ENCODE measurements around the gene PHACTR3. TPM values are rescaled to one million over a fixed set of nuclear protein-coding genes. Genes with fewer than 3 reads are reported as not detected.

PHACTR3 gene
- total and polyA plus RNA-seq, 10 donors: 1.4 to 15.0 (median 8.6) TPM

- intact Hi-C loops (cut with DNase I; ENCODE audit: low total_unique reads): no loop called here
- Histone ChIP-seq H3K36me3 (no peaks in the 10 kb centered on the region), H3K27me3 (replicated peaks in 1 of 7) (peaks cover 0 to 26% (median 0%) of the 10 kb centered on the region in 7 donors), H3K4me1 (no peaks in the 10 kb centered on the region), H3K9me3 (no peaks in the 10 kb centered on the region), H3K4me3 (no peak overlapping the region), H3K27ac (no peak overlapping the region)
- DNase-seq: no peak
- 20 to 84% (median 77%) methylated on average over 1 to 4 of the region's 4 CpGs; no CpG with 5 or more reads in 1 of the 5 donors for WGBS, 5 donors
- TF ChIP-seq POLR2A (IDR thresholded peaks at IDR 0.05): no peak
Measured at GRCh38 chr20:59775687-59776055, 171.3 kb downstream of the PHACTR3 start.

DNA sequence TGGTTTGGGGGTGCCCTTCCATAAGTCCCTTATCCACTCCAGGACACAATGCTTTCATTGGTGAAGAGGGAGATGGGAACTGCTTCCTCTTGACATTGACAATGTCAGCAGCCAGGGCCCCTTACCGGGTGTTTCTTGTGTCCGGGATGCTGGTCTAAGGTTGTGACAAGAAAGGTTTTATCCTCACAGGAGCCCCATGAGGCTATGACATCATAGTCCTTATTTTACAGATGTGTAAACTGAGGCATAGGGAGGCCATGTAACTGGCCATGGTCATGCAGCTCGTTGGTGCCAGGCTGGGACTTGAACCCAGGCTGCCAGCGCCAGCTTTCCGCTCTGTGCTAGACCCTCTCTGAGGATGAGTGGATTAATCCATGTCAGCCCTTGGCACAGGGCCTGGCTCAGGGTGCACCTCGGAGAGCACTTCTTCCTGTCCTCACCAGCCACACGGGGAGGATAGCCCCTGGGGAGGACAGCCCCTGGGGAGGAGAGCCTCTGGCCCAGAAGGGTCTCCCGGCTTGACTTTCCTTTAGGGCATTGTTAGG is 171.8 kb downstream of the PHACTR3 start:
- intact Hi-C loops (cut with DNase I; ENCODE audit: low total_unique reads): no loop called here
- 47 to 65% (median 57%) methylated on average over 5 to 8 of the region's 8 CpGs for WGBS, 5 donors
- Histone ChIP-seq H3K9me3 (no peaks in the 10 kb centered on the region), H3K27me3 (replicated peaks in 1 of 7) (peaks cover 0 to 24% (median 0%) of the 10 kb centered on the region in 7 donors), H3K27ac (no peak overlapping the region), H3K36me3 (no peaks in the 10 kb centered on the region), H3K4me1 (no peaks in the 10 kb centered on the region), H3K4me3 (no peak overlapping the region)
- DNase-seq: no peak
- TF ChIP-seq POLR2AphosphoS5 (IDR thresholded peaks at IDR 0.05): no peak
- TF ChIP-seq CTCF (IDR thresholded peaks at IDR 0.05 in 8 of 11, conservative IDR thresholded peaks at IDR 0.05 in 3 of 11): no peak
- TF ChIP-seq POLR2A (IDR thresholded peaks at IDR 0.05): no peak

DNA sequence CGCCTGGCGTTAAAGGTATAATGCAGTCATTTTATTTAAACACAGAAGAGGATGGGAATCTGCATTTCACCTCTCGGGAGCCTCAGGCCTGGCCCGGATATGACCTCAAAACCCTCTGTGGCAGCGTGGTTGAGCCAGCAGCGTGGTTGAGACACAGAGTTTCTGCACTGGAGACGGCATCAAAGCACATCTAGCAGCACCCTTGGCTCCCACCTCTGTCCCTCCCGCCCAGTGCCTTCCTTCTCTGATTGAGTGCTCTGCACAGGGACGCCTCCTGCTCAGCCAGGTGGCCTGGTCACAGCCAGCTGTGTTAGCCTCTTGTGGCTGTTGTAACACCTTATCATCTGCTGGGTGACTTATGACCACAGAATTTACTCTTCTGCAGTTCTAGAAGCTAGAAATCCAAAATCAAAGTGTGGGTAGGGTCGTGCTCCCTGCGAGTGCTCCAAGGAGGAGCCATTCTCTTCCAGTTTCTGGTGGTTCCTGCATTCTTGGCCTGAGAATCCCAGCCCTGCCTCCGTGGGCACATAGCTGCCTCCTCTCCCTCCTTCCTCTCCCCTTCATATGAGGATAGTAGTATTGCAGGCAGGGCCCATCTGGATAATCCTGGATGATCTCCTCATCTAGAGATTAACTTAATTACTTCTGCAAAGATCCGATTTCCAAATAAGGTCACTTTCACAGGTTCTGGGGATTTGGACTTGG is 172.4 kb downstream of the PHACTR3 start:
- no peak for DNase-seq
- intact Hi-C loops (cut with DNase I; ENCODE audit: low total_unique reads): no loop called here
- no peaks in the 10 kb centered on the region for H3K9me3 ChIP-seq
- TF ChIP-seq POLR2AphosphoS5 (IDR thresholded peaks at IDR 0.05): no peak
- no peak for TF ChIP-seq CTCF (IDR thresholded peaks at IDR 0.05 in 8 of 11, conservative IDR thresholded peaks at IDR 0.05 in 3 of 11)
- no peak for TF ChIP-seq POLR2A (IDR thresholded peaks at IDR 0.05)
- no peak overlapping the region for H3K27ac ChIP-seq
- no peak overlapping the region for H3K4me3 ChIP-seq
- WGBS, 5 donors: 72 to 78% (median 75%) methylated on average over 12 to 13 of the region's 13 CpGs
- peaks cover 0 to 21% (median 0%) of the 10 kb centered on the region in 7 donors for H3K27me3 ChIP-seq (replicated peaks in 1 of 7)
- no peaks in the 10 kb centered on the region for H3K4me1 ChIP-seq
- no peaks in the 10 kb centered on the region for H3K36me3 ChIP-seq

- TF ChIP-seq POLR2A (IDR thresholded peaks at IDR 0.05) (no peak), CTCF (IDR thresholded peaks at IDR 0.05 in 8 of 11, conservative IDR thresholded peaks at IDR 0.05 in 3 of 11) (no peak), POLR2AphosphoS5 (IDR thresholded peaks at IDR 0.05) (no peak)
- Histone ChIP-seq H3K27ac (no peak overlapping the region), H3K27me3 (replicated peaks in 1 of 7) (peaks cover 0 to 21% (median 0%) of the 10 kb centered on the region in 7 donors), H3K36me3 (no peaks in the 10 kb centered on the region), H3K9me3 (no peaks in the 10 kb centered on the region), H3K4me1 (no peaks in the 10 kb centered on the region), H3K4me3 (no peak overlapping the region)
- DNase-seq: no peak
- intact Hi-C loops (cut with DNase I; ENCODE audit: low total_unique reads): no loop called here
- 57 to 76% (median 71%) methylated on average over 3 of the region's 3 CpGs for WGBS, 5 donors
Measured at GRCh38 chr20:59777331-59777725, 173.0 kb downstream of the PHACTR3 start.

Measured in spleen (tissue), 11 donors.